ENCODE results near the gene THEMIS2. TPM values are rescaled to one million over a fixed set of nuclear protein-coding genes. Genes with fewer than 3 reads are reported as not detected.

THEMIS2 gene
- total RNA-seq, 1 donor from 2014 or later = 0.79 TPM

DNA sequence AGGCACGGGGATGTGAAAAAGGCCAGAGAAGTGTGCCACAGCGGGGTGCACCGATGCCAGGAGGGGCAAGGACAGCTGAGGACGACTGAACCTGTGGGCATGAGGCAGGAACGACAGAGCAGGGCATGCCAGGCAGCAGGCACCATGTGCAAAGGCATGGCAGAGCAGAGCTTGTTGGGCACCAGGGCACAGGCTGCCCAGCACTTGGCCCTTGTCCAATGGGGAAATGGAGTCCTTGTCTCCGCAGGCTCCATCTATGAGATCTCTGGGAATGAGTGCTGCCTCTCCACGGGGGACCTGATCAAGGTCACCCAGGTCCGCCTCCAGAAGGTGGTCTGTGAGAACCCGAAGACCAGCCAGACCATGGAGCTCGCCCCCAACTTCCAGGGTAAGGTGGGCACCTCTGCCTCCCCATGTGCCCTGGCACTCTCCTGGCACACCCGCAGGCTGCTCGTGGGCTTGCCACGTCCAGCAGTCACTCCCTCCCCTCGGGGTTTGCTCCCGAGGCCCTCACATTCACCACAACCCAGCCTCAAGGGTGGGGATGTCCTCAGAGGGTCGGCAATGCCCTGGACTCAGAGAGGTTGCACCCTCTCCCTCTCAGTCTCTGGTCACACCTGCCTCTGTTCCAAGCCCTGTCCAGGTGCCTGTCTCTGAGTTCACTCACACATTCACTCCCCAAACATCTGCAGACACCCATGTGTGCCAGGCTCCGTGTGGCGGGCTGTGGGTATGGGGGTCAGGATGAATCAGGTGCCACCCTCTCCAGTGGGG, 4.2 kb downstream of the THEMIS2 start:
- no peak overlapping the region for H3K4me3 ChIP-seq (ENCODE audit: insufficient read depth, low read depth, low read length)
- H2AFZ ChIP-seq (ENCODE audit: low read depth, low read length) = no peak overlapping the region
- TF ChIP-seq CTCF (IDR thresholded peaks at IDR 0.05; ENCODE audit: insufficient read depth, low read depth, low read length) (no peak), EZH2 (IDR thresholded peaks at IDR 0.05; ENCODE audit: insufficient read depth, low read length) (no peak)
- H3K27ac ChIP-seq (ENCODE audit: low read depth, low read length) = no peak overlapping the region
- no peak overlapping the region for H3K9ac ChIP-seq (ENCODE audit: low read length)
- no peak overlapping the region for H3K27ac Mint-ChIP-seq (ENCODE audit: unreplicated experiment)
- H3K9me3 ChIP-seq (ENCODE audit: insufficient read depth, low read depth, low read length) = no peaks in the 10 kb centered on the region
- no peaks in the 10 kb centered on the region for H3K9me3 Mint-ChIP-seq (ENCODE audit: unreplicated experiment)
- no peaks in the 10 kb centered on the region for H3K36me3 Mint-ChIP-seq (ENCODE audit: low read depth, unreplicated experiment)
- no peak overlapping the region for H3K4me2 ChIP-seq (ENCODE audit: low read length)
- DNase-seq (ENCODE audit: low read depth) (no peak), FAIRE-seq (no peak)
- H3K4me3 Mint-ChIP-seq (ENCODE audit: unreplicated experiment) = no peak overlapping the region
- no peaks in the 10 kb centered on the region for H3K36me3 ChIP-seq (ENCODE audit: insufficient read depth, low read length)
- H3K79me2 ChIP-seq (ENCODE audit: insufficient read depth, low read length) = no peaks in the 10 kb centered on the region
- H3K27me3 ChIP-seq (ENCODE audit: insufficient read depth, low read length) = no peaks in the 10 kb centered on the region
- H3K4me1 Mint-ChIP-seq (ENCODE audit: low read depth, unreplicated experiment) = no peaks in the 10 kb centered on the region
- peaks cover 8% of the 10 kb centered on the region for H3K4me1 ChIP-seq (ENCODE audit: insufficient read depth, low read length)
- H3K27me3 Mint-ChIP-seq (ENCODE audit: low read depth, unreplicated experiment) = peaks cover 12% of the 10 kb centered on the region
- H4K20me1 ChIP-seq (ENCODE audit: insufficient read depth, low read length) = peaks cover 4% of the 10 kb centered on the region

GRCh38 chr1:27877115-27877416, 4.7 kb downstream of the THEMIS2 start:
- no peak for TF ChIP-seq EZH2 (IDR thresholded peaks at IDR 0.05; ENCODE audit: insufficient read depth, low read length)
- no peak for TF ChIP-seq CTCF (IDR thresholded peaks at IDR 0.05; ENCODE audit: insufficient read depth, low read depth, low read length)
- Histone ChIP-seq H2AFZ (ENCODE audit: low read depth, low read length) (no peak overlapping the region), H3K36me3 (ENCODE audit: insufficient read depth, low read length) (no peaks in the 10 kb centered on the region), H3K9me3 (ENCODE audit: insufficient read depth, low read depth, low read length) (no peaks in the 10 kb centered on the region), H3K27ac (ENCODE audit: low read depth, low read length) (no peak overlapping the region), H3K27me3 (ENCODE audit: insufficient read depth, low read length) (no peaks in the 10 kb centered on the region), H3K4me3 (ENCODE audit: insufficient read depth, low read depth, low read length) (no peak overlapping the region), H3K4me1 (ENCODE audit: insufficient read depth, low read length) (peaks cover 8% of the 10 kb centered on the region), H3K79me2 (ENCODE audit: insufficient read depth, low read length) (no peaks in the 10 kb centered on the region), H3K9ac (ENCODE audit: low read length) (no peak overlapping the region), H3K4me2 (ENCODE audit: low read length) (no peak overlapping the region), H4K20me1 (ENCODE audit: insufficient read depth, low read length) (peaks cover 4% of the 10 kb centered on the region)
- DNase-seq (ENCODE audit: low read depth) (no peak), FAIRE-seq (no peak)
- H3K4me1 Mint-ChIP-seq (ENCODE audit: low read depth, unreplicated experiment) = no peaks in the 10 kb centered on the region
- H3K9me3 Mint-ChIP-seq (ENCODE audit: unreplicated experiment) = no peaks in the 10 kb centered on the region
- no peak overlapping the region for H3K27ac Mint-ChIP-seq (ENCODE audit: unreplicated experiment)
- H3K27me3 Mint-ChIP-seq (ENCODE audit: low read depth, unreplicated experiment) = peaks cover 12% of the 10 kb centered on the region
- no peaks in the 10 kb centered on the region for H3K36me3 Mint-ChIP-seq (ENCODE audit: low read depth, unreplicated experiment)
- no peak overlapping the region for H3K4me3 Mint-ChIP-seq (ENCODE audit: unreplicated experiment)

- no peaks in the 10 kb centered on the region for H3K4me1 Mint-ChIP-seq (ENCODE audit: low read depth, unreplicated experiment)
- no peaks in the 10 kb centered on the region for H3K9me3 Mint-ChIP-seq (ENCODE audit: unreplicated experiment)
- Histone ChIP-seq H3K79me2 (ENCODE audit: insufficient read depth, low read length) (no peaks in the 10 kb centered on the region), H3K4me2 (ENCODE audit: low read length) (no peak overlapping the region), H4K20me1 (ENCODE audit: insufficient read depth, low read length) (peaks cover 4% of the 10 kb centered on the region), H3K36me3 (ENCODE audit: insufficient read depth, low read length) (no peaks in the 10 kb centered on the region), H3K9me3 (ENCODE audit: insufficient read depth, low read depth, low read length) (no peaks in the 10 kb centered on the region), H3K27me3 (ENCODE audit: insufficient read depth, low read length) (no peaks in the 10 kb centered on the region), H3K4me1 (ENCODE audit: insufficient read depth, low read length) (peaks cover 2% of the 10 kb centered on the region), H3K27ac (ENCODE audit: low read depth, low read length) (no peak overlapping the region), H3K4me3 (ENCODE audit: insufficient read depth, low read depth, low read length) (no peak overlapping the region), H3K9ac (ENCODE audit: low read length) (no peak overlapping the region), H2AFZ (ENCODE audit: low read depth, low read length) (no peak overlapping the region)
- FAIRE-seq (no peak), DNase-seq (ENCODE audit: low read depth) (no peak)
- no peak overlapping the region for H3K27ac Mint-ChIP-seq (ENCODE audit: unreplicated experiment)
- peaks cover 8% of the 10 kb centered on the region for H3K27me3 Mint-ChIP-seq (ENCODE audit: low read depth, unreplicated experiment)
- TF ChIP-seq CTCF (IDR thresholded peaks at IDR 0.05; ENCODE audit: insufficient read depth, low read depth, low read length) (no peak), EZH2 (IDR thresholded peaks at IDR 0.05; ENCODE audit: insufficient read depth, low read length) (no peak)
- H3K4me3 Mint-ChIP-seq (ENCODE audit: unreplicated experiment) = no peak overlapping the region
- H3K36me3 Mint-ChIP-seq (ENCODE audit: low read depth, unreplicated experiment) = no peaks in the 10 kb centered on the region
These were observed 5.7 kb downstream of the THEMIS2 start for GRCh38 chr1:27878039-27878438.
